ENCODE measurements around the gene FHDC1.

FHDC1 gene

GRCh38 chr4:152957437-152958171 is 21.5 kb downstream of the FHDC1 start:
- no peak for DNase-seq (ENCODE audit: low spot score)

- DNase-seq (ENCODE audit: low spot score), result no peak
Measured at GRCh38 chr4:152959080-152959479, 23.0 kb downstream of the FHDC1 start.

- DNase-seq (ENCODE audit: low spot score), result no peak
Measured at GRCh38 chr4:152960082-152960481, 24.0 kb downstream of the FHDC1 start.

GRCh38 chr4:152961014-152961772 is 25.1 kb downstream of the FHDC1 start:
- no peak for DNase-seq (ENCODE audit: low spot score)

GRCh38 chr4:152961773-152962115 is 25.6 kb downstream of the FHDC1 start:
- DNase-seq (ENCODE audit: low spot score), result peak; percentile 89

GRCh38 chr4:152962150-152962549 is 26.0 kb downstream of the FHDC1 start:
- peak; percentile 78 for DNase-seq (ENCODE audit: low spot score)

GRCh38 chr4:152964335-152964734 is 28.2 kb downstream of the FHDC1 start:
- DNase-seq (ENCODE audit: low spot score), result no peak

- DNase-seq (ENCODE audit: low spot score), result no peak
Measured at GRCh38 chr4:152965611-152966010, 29.5 kb downstream of the FHDC1 start.

GRCh38 chr4:152967907-152968306 is 31.8 kb downstream of the FHDC1 start:
- DNase-seq (ENCODE audit: low spot score), result no peak

- DNase-seq (ENCODE audit: low spot score), result peak; percentile 66
Measured at GRCh38 chr4:152968806-152969394, 32.8 kb downstream of the FHDC1 start.

- DNase-seq (ENCODE audit: low spot score), result no peak
Measured at GRCh38 chr4:152970102-152970820, 34.1 kb downstream of the FHDC1 start.

- DNase-seq (ENCODE audit: low spot score), result no peak
Measured at GRCh38 chr4:152971053-152971452, 34.9 kb downstream of the FHDC1 start.

- no peak for DNase-seq (ENCODE audit: low spot score)
Measured at GRCh38 chr4:152972821-152973628, 36.9 kb downstream of the FHDC1 start.

- DNase-seq (ENCODE audit: low spot score), result no peak
Measured at GRCh38 chr4:152973629-152974467, 37.7 kb downstream of the FHDC1 start.

- no peak for DNase-seq (ENCODE audit: low spot score)
Measured at GRCh38 chr4:152974468-152975379, 38.6 kb downstream of the FHDC1 start.

GRCh38 chr4:152975380-152976211 is 39.5 kb downstream of the FHDC1 start:
- DNase-seq (ENCODE audit: low spot score), result no peak

GRCh38 chr4:152976212-152976761 is 40.2 kb downstream of the FHDC1 start:
- no peak for DNase-seq (ENCODE audit: low spot score)

GRCh38 chr4:152979731-152980330 is 43.7 kb downstream of the FHDC1 start:
- no peak for DNase-seq (ENCODE audit: low spot score)

Measured in hematopoietic multipotent progenitor cell treated with erythropoietin and hydrocortisone succinate and interleukin-3 and kit ligand, for 15 days (in vitro differentiated cells).